NT2/D1 (cell line): ENCODE results near the gene PTPRH.

ENCODE experiments used
- SUZ12 ChIP-seq: IDR thresholded peaks from 2 replicates; pipeline ENCODE4 v1.6.1; 2011; ENCODE audit not compliant: insufficient read length, insufficient read depth; ENCODE audit errors: extremely low read depth
- YY1 ChIP-seq: IDR thresholded peaks from 2 replicates; pipeline ENCODE4 v1.6.1; 2011; ENCODE audit not compliant: insufficient read length, insufficient read depth
- ZNF274 ChIP-seq: IDR thresholded peaks from 2 replicates; pipeline ENCODE4 v1.6.1; 2011; ENCODE audit warnings: mild to moderate bottlenecking, low read depth, low read length

- TF ChIP-seq SUZ12 (no peak), YY1 (no peak), ZNF274 (no peak)
Observed at GRCh38 chr19:55178781-55179599, 30.3 kb downstream of the PTPRH start.
